SK-N-DZ (cell line): ENCODE data around the gene RD3L. TPM values are rescaled to one million over a fixed set of nuclear protein-coding genes. Genes with fewer than 3 reads are reported as not detected.

Experiments used
- DNase-seq: peaks from one replicate; pipeline ENCODE4 v3.0.0-alpha.2; 2015; ENCODE audit warnings: low spot score
- polyA plus RNA-seq, 2 experiments: library from polyadenylated mRNA; depleted of rRNA; stranded (reverse); fragments of >200 nt; gene quantifications; 2 replicates each; pipeline ENCODE4 v1.2.3, GENCODE V29; 2014

RD3L gene
- not detected in 2 replicates for polyA plus RNA-seq (2014; cell fraction: cytosol; rRNA removed)
- polyA plus RNA-seq (2014; cell fraction: nucleus; rRNA removed), result not detected in 2 replicates

GRCh38 chr14:103941973-103942736, at the start of gene RD3L:
Gene RD3L, minus strand, starts transcription at chr14:103942529. Its CDS starts 834 bp downstream, at chr14:103941695.
- no peak for DNase-seq

- DNase-seq, result no peak
Measured at GRCh38 chr14:103989964-103990363, 47.6 kb upstream of the RD3L start.

GRCh38 chr14:103989034-103989433, 46.7 kb upstream of the RD3L start:
- no peak for DNase-seq

GRCh38 chr14:103984196-103984595, 41.9 kb upstream of the RD3L start:
- no peak for DNase-seq

- peak; percentile 10 for DNase-seq
Measured at GRCh38 chr14:103980623-103981238, 38.4 kb upstream of the RD3L start.

- no peak for DNase-seq
Measured at GRCh38 chr14:103974575-103974974, 32.2 kb upstream of the RD3L start.

- no peak for DNase-seq
Measured at GRCh38 chr14:103973354-103973753, 31.0 kb upstream of the RD3L start.

GRCh38 chr14:103969961-103970360, 27.6 kb upstream of the RD3L start:
- no peak for DNase-seq

- DNase-seq, result no peak
Measured at GRCh38 chr14:103966631-103967030, 24.3 kb upstream of the RD3L start.

- DNase-seq, result no peak
Measured at GRCh38 chr14:103961928-103962578, 19.7 kb upstream of the RD3L start.

- DNase-seq, result peak; percentile 3
Measured at GRCh38 chr14:103960457-103961055, 18.2 kb upstream of the RD3L start.

- DNase-seq, result no peak
Measured at GRCh38 chr14:103949131-103949790, 6.9 kb upstream of the RD3L start.

GRCh38 chr14:103948442-103948841, 6.1 kb upstream of the RD3L start:
- no peak for DNase-seq

- DNase-seq, result no peak
Measured at GRCh38 chr14:103946975-103947374, 4.6 kb upstream of the RD3L start.

GRCh38 chr14:103943673-103944072, 1.3 kb upstream of the RD3L start:
- DNase-seq, result no peak

GRCh38 chr14:103941462-103941861, 867 bp downstream of the RD3L start:
- DNase-seq, result no peak

GRCh38 chr14:103935102-103935501, 7.2 kb downstream of the RD3L start:
- DNase-seq, result no peak

- DNase-seq, result no peak
Measured at GRCh38 chr14:103932791-103933490, 9.4 kb downstream of the RD3L start.

- DNase-seq, result no peak
Measured at GRCh38 chr14:103931422-103931821, 10.9 kb downstream of the RD3L start.

- DNase-seq, result no peak
Measured at GRCh38 chr14:103930051-103930604, 12.2 kb downstream of the RD3L start.
